Right lobe of liver (tissue), 6 donors: ENCODE results near the gene ARID3A. TPM values are rescaled to one million over a fixed set of nuclear protein-coding genes. Genes with fewer than 3 reads are reported as not detected.

Source experiments
- ATAC-seq, 4 donors: fragments of 200-7000 bp; cut with Tn5 transposase; one replicate each; pipeline ENCODE4 v1.9.1; 2020; ENCODE audit warnings: mild to moderate bottlenecking in 4 of 4, moderate library complexity in 4 of 4
- DNase-seq, 3 donors: peaks; one replicate each; pipeline ENCODE4 v3.0.0-alpha.2; 2020
- H3K27ac ChIP-seq, 3 donors: fragments of 200-600 bp; one replicate each; pipeline ENCODE4 v1.8.0; 2022
- H3K27me3 ChIP-seq, 2 donors: fragments of 200-600 bp; one replicate each; pipeline ENCODE4 v1.8.0; 2022
- H3K36me3 ChIP-seq, 4 donors: fragments of 200-600 bp; sonication (generic) in 1 of 4; one replicate each; pipeline versions ENCODE4 v1.5.1 to v1.8.0; 2017 to 2022; ENCODE audit warnings: control low read depth in 1 of 4
- H3K4me1 ChIP-seq, 4 donors: fragments of 200-600 bp; sonication (generic) in 1 of 4; one replicate each; pipeline versions ENCODE4 v1.5.1 to v1.8.0; 2017 to 2022; ENCODE audit warnings: control low read depth in 1 of 4
- H3K4me3 ChIP-seq, 3 donors: fragments of 200-600 bp; one replicate each; pipeline ENCODE4 v1.8.0; 2022
- H3K9me3 ChIP-seq, 4 donors: fragments of 200-600 bp; sonication (generic) in 1 of 4; one replicate each; pipeline versions ENCODE4 v1.5.1 to v1.8.0; 2017 to 2022; ENCODE audit warnings: control low read depth in 1 of 4
- CTCF ChIP-seq, 4 donors: fragments of 200-600 bp in 3 of 4; fragments of 450-650 bp in 1 of 4; IDR thresholded peaks; one replicate each; pipeline versions ENCODE4 v1.5.1 to v1.8.0; 2016 to 2022; ENCODE audit warnings: antibody characterized with exemption in 4 of 4, mild to moderate bottlenecking in 2 of 4
- POLR2A ChIP-seq: fragments of 450-650 bp; IDR thresholded peaks from one replicate; pipeline ENCODE4 v1.6.1; 2017; ENCODE audit warnings: antibody characterized with exemption, mild to moderate bottlenecking
- WGBS: methylation state at CpG from one replicate; pipeline ENCODE4 v1.1.6; 2018; ENCODE audit warnings: low coverage, low lambda C conversion rate; ENCODE audit not compliant: insufficient coverage; ENCODE audit errors: missing lambda C conversion rate; 5-methylcytosine and 5-hydroxymethylcytosine counted together
- intact Hi-C, 2 donors: fragments of 100-400 bp; cut with DNase I; formaldehyde crosslinking; loops; one replicate each; pipeline versions ENCODE4 v1.11.2 to v1.14.1; 2022
- total RNA-seq, 6 experiments: library from RNA; depleted of rRNA in 2 of 6; stranded (reverse); fragments of >200 nt in 2 of 6; fragmentation: NEBNext Ultra II Directional in 3 of 6; extraction: Animal tissue kit (Norgen Biotek cat#: 25700) in 3 of 6; gene quantifications; one replicate each; pipeline versions ENCODE4 v1.1.0 to v1.2.4, GENCODE V29; 2016 to 2023
- donor health status: DM: no; HTN: yes; CAD: no.
- donor health status: DM: no; HTN: no; CAD: no.
- donor health status: DM: no; HTN: no; CAD: no.
- donor health status: DM: no; HTN: yes; CAD: no.
- donor health status: DM: no; HTN: yes; CAD: no.

Gene ARID3A
- total RNA-seq, 6 experiments from 2014 or later: 0.74 to 5.3 (median 1.9) TPM

GRCh38 chr19:995051-995827 lies 69.4 kb downstream of the ARID3A start:
- no peaks in the 10 kb centered on the region for H3K9me3 ChIP-seq
- H3K36me3 ChIP-seq: no peaks in the 10 kb centered on the region
- WGBS: 39% methylated on average over 3 of the region's 26 CpGs
- H3K27ac ChIP-seq: peak overlapping the region in 1 of 3 donors; percentile 91
- no peak overlapping the region for H3K4me3 ChIP-seq
- intact Hi-C loops: loop anchor here in 1 of 2 donors (10.0 kb wide), 1 partner anchor 140 kb away; the partner anchor contains the start of genes CFD and ELANE
- peak; percentile 0 to 44 (median 18) for ATAC-seq
- DNase-seq: peak; percentile 39 to 90 (median 88)
- peaks cover 0 to 44% (median 7%) of the 10 kb centered on the region in 4 donors for H3K4me1 ChIP-seq
- peaks cover 0 to 11% of the 10 kb centered on the region in 2 donors for H3K27me3 ChIP-seq
- TF ChIP-seq POLR2A (no peak), CTCF (IDR thresholded peaks at IDR 0.05) (no peak)

- TF ChIP-seq CTCF (IDR thresholded peaks at IDR 0.05): no peak
- no peak for TF ChIP-seq POLR2A
- Histone ChIP-seq H3K4me3 (no peak overlapping the region), H3K27me3 (peaks cover 0 to 16% of the 10 kb centered on the region in 2 donors), H3K9me3 (no peaks in the 10 kb centered on the region), H3K27ac (peak overlapping the region in 1 of 3 donors; percentile 91), H3K4me1 (peaks cover 0 to 44% (median 7%) of the 10 kb centered on the region in 4 donors), H3K36me3 (no peaks in the 10 kb centered on the region)
- DNase-seq (peak in 1 of 3 donors; percentile 27), ATAC-seq (peak in 2 of 4 donors; percentile 5 to 18)
- 0% methylated on average over 17 of the region's 64 CpGs for WGBS
- intact Hi-C loops: loop anchor here in 1 of 2 donors (10.0 kb wide), 1 partner anchor 141 kb away; the partner anchor contains the start of genes CFD and ELANE
These were observed 70.4 kb downstream of the ARID3A start for GRCh38 chr19:996051-996838.

- peaks cover 0 to 36% (median 7%) of the 10 kb centered on the region in 4 donors for H3K4me1 ChIP-seq
- ATAC-seq (no peak), DNase-seq (no peak)
- TF ChIP-seq POLR2A (no peak), CTCF (IDR thresholded peaks at IDR 0.05) (no peak)
- WGBS: 37% methylated on average over 6 of the region's 6 CpGs
- no peaks in the 10 kb centered on the region for H3K9me3 ChIP-seq
- H3K27me3 ChIP-seq: peaks cover 0 to 16% of the 10 kb centered on the region in 2 donors
- H3K4me3 ChIP-seq: no peak overlapping the region
- H3K27ac ChIP-seq: no peak overlapping the region
- intact Hi-C loops: loop anchor here in 1 of 2 donors (10.0 kb wide), 1 partner anchor 143 kb away; the partner anchor contains the start of genes CFD and ELANE
- H3K36me3 ChIP-seq: no peaks in the 10 kb centered on the region
These were observed 72.2 kb downstream of the ARID3A start for GRCh38 chr19:998064-998463.

GRCh38 chr19:999379-999719 lies 73.5 kb downstream of the ARID3A start:
- TF ChIP-seq POLR2A (no peak), CTCF (IDR thresholded peaks at IDR 0.05) (no peak)
- H3K4me1 ChIP-seq: peaks cover 0 to 24% (median 3%) of the 10 kb centered on the region in 4 donors
- H3K36me3 ChIP-seq: no peaks in the 10 kb centered on the region
- ATAC-seq (no peak), DNase-seq (no peak)
- no peaks in the 10 kb centered on the region for H3K9me3 ChIP-seq
- H3K27ac ChIP-seq: no peak overlapping the region
- intact Hi-C loops: loop anchor here in 1 of 2 donors (10.0 kb wide), 1 partner anchor 145 kb away; the partner anchor contains the start of genes CFD and ELANE
- H3K27me3 ChIP-seq: peaks cover 0 to 16% of the 10 kb centered on the region in 2 donors
- WGBS: 40% methylated on average over 2 of the region's 3 CpGs
- H3K4me3 ChIP-seq: no peak overlapping the region
